Fibroblast of villous mesenchyme (primary cell): ENCODE data around the gene EEF1A2. TPM values are rescaled to one million over a fixed set of nuclear protein-coding genes. Genes with fewer than 3 reads are reported as not detected.
"Not testable (repeated sequence)": the region's sequence is repeated elsewhere in the genome, so short reads cannot be mapped to it uniquely, and the experiment has no call there.

Experiments
- DNase-seq: peaks from one replicate; pipeline ENCODE4 v3.0.0-alpha.2; 2010; ENCODE audit warnings: low read depth
- H3K4me3 ChIP-seq: 2 replicates; pipeline ENCODE4 v1.5.1; 2011; ENCODE audit warnings: low read depth, mild to moderate bottlenecking, low read length
- CTCF ChIP-seq: IDR thresholded peaks from 2 replicates; pipeline ENCODE4 v1.5.1; 2012; ENCODE audit warnings: low read depth, mild to moderate bottlenecking, low read length; ENCODE audit not compliant: insufficient read depth
- total RNA-seq: library from RNA; depleted of rRNA; stranded (reverse); fragments of >200 nt; gene quantifications from 2 replicates; pipeline ENCODE4 v1.2.3, GENCODE V29; 2012

EEF1A2 gene
- total RNA-seq, 1 donor = 0.43 TPM

- DNase-seq = peak; percentile 80
- no peak for TF ChIP-seq CTCF
- peak within 1 kb of the TSS; percentile 74 for H3K4me3 ChIP-seq
These were observed 21.6 kb upstream of the EEF1A2 start, which contains the start of gene PPDPF for GRCh38 chr20:63520504-63520933. PPDPF (plus strand) TSS chr20:63520765; CDS start chr20:63521309, 544 bp downstream.

- peak; percentile 29 for TF ChIP-seq CTCF
- peak overlapping the region; percentile 74 for H3K4me3 ChIP-seq
- peak; percentile 23 for DNase-seq
These were observed 21.0 kb upstream of the EEF1A2 start for GRCh38 chr20:63519668-63520503.

GRCh38 chr20:63518946-63519667, 20.2 kb upstream of the EEF1A2 start:
- TF ChIP-seq CTCF = no peak
- peak overlapping the region; percentile 74 for H3K4me3 ChIP-seq
- DNase-seq = no peak

GRCh38 chr20:63518351-63518861, 19.5 kb upstream of the EEF1A2 start:
- no peak for TF ChIP-seq CTCF
- H3K4me3 ChIP-seq = no peak overlapping the region
- DNase-seq = no peak

GRCh38 chr20:63517376-63518309, 18.8 kb upstream of the EEF1A2 start:
- no peak for TF ChIP-seq CTCF
- no peak for DNase-seq
- no peak overlapping the region for H3K4me3 ChIP-seq

GRCh38 chr20:63514520-63514919, 15.6 kb upstream of the EEF1A2 start:
- not testable (repeated sequence) for H3K4me3 ChIP-seq, DNase-seq
